Jurkat, Clone E6-1 (cell line): Measurements from ENCODE around the gene COL13A1.
A peak's percentile ranks its signal among the peaks of the same experiment; 100 is the strongest.

Experiments used
- DNase-seq: peaks from one replicate; pipeline ENCODE4 v3.0.0-alpha.2; 2011; ENCODE audit warnings: low read depth, low spot score
- H3K4me3 ChIP-seq: 2 replicates; pipeline ENCODE4 v1.5.1; 2011; ENCODE audit warnings: mild to moderate bottlenecking, low read length, control low read depth, moderate library complexity

Gene COL13A1

DNA sequence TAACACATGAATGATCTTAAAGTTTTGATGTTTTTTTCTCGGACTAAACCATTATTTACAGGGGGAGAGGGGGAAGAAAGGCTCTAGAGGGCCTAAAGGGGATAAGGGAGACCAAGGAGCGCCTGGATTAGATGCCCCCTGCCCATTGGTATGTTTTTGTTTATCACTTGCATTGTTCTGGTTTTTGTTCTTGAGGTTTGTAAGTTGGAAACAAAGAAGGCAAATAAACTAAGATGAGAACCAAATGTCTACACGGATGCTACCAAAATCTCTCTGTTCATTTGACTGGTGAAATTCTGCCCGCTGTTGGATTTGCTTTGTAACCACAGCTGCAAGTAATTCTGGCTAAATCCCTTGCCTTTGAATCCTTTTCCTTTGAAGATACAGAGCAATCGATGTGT lies 151.1 kb downstream of the COL13A1 start:
- no peak overlapping the region for H3K4me3 ChIP-seq
- no peak for DNase-seq

- H3K4me3 ChIP-seq, result no peak overlapping the region
- DNase-seq, result no peak
These were observed 152.1 kb downstream of the COL13A1 start for GRCh38 chr10:69953851-69954250.

DNA sequence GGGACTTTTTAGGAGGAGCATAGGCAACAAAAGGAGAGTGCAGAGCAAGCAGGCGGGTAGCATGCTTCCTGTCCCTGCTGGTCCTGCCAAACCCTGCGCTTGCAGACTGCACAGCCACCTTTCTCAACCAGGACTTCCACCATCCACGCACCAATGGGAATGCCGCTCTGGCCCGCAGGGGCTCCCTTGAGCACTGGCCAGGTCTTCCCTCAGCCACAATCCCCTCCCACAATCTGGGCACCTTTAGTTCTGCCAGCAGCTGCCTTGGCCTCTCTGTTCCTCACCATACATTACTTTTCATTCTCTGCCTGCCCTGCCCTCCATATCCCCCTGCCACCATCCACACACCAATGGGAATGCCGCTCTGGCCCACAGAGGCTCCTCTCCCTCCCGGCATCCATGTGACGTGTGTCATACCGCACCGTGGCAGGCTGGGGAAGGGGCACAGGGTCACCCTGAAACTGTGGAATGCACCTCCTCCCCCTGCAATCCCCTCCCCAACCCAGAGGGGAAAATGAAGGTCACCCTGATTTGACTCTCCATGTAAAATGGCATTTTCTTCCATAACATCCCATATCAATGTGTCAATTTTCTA lies 153.6 kb downstream of the COL13A1 start:
- DNase-seq, result no peak
- no peak overlapping the region for H3K4me3 ChIP-seq

GRCh38 chr10:69955897-69956740 lies 154.4 kb downstream of the COL13A1 start:
- no peak for DNase-seq
- H3K4me3 ChIP-seq, result no peak overlapping the region

GRCh38 chr10:69956741-69957230 lies 155.1 kb downstream of the COL13A1 start:
- H3K4me3 ChIP-seq, result no peak overlapping the region
- no peak for DNase-seq

DNA sequence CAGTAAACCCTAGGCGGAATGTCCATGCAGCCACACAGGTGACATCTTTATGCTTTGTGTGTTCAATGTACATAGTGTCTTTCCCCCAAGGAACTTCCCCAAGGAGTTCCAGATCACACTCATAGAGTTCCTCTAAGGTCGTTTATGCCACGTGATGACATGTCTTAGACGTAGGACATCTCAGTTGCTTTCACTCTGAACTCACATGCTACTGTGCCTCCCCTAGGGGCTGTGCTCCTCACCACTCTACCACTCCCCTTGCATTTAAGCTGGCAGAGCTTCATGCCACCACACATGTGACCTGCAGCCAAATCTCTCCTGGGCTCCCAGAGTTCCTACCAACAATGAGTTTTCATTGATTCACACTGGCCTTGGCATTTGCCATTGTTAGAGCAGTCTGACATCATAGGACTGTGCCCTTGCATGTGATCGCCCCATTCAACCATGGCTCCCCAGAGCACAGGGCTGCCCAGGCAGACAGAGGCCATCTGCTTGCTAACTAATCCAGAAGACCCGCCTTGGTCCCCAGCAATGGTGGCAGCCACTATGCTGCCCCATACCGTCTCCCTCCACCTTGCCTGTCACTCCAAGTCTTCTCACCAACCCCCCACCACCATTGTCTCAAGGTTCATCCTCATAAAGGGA lies 155.7 kb downstream of the COL13A1 start:
- H3K4me3 ChIP-seq, result no peak overlapping the region
- DNase-seq, result no peak

- peak; percentile 51 for DNase-seq
- no peak overlapping the region for H3K4me3 ChIP-seq
These were observed 156.3 kb downstream of the COL13A1 start for GRCh38 chr10:69957886-69958555.

DNA sequence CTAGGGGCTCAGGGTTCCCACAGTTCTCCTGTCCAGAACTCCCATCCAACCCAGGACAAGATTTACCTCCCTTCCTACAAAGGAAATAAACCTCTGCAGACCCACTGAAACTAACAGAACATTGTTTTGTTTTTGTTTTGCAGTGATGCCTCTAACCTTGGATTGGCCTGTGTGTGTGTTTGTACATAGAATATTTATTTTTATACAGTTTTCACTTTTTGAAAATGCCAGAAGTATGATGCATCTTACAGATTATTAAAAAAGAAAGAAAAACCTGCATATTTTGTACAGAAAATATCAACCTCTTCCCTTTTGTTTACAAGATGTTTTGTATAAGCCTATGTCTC lies 156.8 kb downstream of the COL13A1 start:
- H3K4me3 ChIP-seq, result no peak overlapping the region
- no peak for DNase-seq

DNA sequence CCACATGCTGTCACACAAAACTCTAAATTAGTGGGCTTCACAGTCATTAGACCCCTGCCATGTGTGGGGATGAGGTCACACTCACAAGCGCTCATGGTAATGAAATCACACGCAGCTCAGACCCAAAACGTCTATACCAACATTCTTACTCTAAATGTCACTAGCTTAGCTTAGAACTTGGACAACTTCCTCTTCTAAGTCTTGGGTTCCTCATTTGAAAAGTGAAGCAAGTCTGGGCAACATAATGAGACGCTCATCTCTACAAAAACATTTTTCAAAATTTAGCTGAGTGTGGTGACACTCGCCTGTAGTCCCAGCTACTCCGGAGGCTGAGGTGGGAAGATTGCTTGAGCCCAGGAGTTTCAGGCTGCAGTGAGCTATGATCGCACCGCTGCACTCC lies 158.2 kb downstream of the COL13A1 start:
- H3K4me3 ChIP-seq, result no peak overlapping the region
- DNase-seq, result no peak

DNA sequence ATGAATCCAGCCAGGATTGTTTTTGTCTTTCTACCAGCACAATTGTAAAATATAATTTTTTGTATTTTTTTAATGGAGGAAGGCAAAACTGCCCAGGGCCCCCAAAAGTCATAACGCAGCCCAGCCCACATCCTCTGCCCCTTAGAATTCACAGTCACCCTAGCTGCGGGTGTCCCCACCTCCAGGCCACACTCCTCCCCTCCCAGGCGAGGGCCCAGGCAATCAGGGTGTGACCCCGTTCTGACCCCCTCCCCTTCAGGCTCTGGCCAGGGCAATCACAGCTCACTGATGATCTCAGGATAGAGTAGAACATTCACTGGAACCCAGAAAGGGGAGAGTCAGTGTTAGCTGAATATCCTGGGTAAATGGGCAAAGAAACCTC lies 158.9 kb downstream of the COL13A1 start:
- no peak overlapping the region for H3K4me3 ChIP-seq
- no peak for DNase-seq

DNA sequence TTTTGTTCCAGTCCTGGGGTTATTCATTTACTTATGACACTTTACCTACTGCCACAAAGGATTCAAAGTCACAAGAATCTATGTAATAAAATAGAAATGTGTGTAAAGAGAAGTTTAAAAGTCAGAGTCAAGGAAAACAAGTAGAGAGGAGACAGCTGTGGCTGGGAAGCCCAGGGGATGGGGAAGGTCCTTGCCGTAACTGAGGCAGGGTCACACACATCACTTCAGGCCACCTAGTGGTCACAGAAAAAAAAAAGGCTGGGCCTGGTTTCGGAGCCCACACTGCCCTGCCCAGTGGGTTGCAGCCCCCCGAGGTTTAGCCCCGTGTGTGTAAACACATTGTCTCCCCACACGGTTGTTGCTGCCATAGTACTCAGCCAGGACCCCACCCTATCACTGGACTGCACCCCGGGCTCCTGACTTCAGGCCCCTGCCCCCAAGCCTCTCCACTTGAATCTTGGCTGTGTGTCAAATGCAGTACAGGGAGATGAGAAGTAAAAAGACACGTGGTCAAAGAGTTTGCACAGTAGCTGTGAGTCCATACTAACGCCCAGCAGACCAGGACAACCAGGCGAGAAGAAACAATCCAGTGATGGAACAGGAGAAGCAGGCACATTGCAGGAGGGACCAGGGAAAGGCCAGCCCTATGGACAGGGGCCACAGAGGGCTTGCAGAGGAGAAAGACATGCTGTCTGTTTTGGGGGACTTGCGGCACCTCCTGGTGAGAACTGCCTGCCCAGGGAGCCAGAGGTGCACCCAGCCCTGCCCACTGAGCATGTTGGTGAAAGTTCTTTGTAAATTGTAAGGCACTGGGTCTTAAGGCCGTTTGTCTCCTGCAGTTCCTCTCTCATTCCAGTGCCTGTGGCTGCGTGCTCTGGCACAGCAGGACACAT lies 159.5 kb downstream of the COL13A1 start:
- no peak overlapping the region for H3K4me3 ChIP-seq
- no peak for DNase-seq

GRCh38 chr10:69961881-69962745 lies 160.4 kb downstream of the COL13A1 start:
- DNase-seq, result no peak
- H3K4me3 ChIP-seq, result no peak overlapping the region

- no peak for DNase-seq
- H3K4me3 ChIP-seq, result no peak overlapping the region
These were observed 161.0 kb downstream of the COL13A1 start for GRCh38 chr10:69962746-69963135.

DNA sequence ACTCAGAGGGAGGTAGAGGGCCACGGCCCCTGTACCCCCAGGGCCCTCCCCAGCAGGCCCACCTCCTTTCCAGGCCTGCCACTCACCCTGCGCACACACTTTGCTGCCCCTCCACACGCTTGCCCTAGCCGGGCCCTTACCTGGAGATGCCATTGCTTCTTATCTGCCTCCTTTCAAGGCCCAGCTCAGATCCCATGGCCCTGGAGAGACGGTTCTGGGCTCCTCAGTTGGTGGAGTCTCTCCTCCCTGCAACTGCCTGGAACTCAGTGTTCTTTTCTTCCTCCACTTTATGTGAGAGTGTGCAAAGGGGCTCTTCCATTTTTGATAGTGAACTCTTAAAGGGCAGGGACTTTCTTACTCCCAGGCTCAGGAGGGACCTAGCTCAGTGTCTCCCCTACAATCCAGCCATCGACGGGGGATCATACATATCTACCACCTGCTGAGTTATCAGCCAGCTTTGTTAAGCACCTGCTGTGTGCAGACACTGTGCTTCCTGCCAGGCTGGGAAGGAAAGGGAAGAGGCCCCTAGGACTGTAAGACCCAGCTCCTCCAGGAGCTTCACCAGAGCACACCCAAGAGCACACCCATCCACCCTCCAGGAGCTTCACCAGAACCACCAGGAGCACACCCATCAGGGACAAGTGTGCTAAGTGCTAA lies 161.6 kb downstream of the COL13A1 start:
- DNase-seq, result no peak
- H3K4me3 ChIP-seq, result no peak overlapping the region

DNA sequence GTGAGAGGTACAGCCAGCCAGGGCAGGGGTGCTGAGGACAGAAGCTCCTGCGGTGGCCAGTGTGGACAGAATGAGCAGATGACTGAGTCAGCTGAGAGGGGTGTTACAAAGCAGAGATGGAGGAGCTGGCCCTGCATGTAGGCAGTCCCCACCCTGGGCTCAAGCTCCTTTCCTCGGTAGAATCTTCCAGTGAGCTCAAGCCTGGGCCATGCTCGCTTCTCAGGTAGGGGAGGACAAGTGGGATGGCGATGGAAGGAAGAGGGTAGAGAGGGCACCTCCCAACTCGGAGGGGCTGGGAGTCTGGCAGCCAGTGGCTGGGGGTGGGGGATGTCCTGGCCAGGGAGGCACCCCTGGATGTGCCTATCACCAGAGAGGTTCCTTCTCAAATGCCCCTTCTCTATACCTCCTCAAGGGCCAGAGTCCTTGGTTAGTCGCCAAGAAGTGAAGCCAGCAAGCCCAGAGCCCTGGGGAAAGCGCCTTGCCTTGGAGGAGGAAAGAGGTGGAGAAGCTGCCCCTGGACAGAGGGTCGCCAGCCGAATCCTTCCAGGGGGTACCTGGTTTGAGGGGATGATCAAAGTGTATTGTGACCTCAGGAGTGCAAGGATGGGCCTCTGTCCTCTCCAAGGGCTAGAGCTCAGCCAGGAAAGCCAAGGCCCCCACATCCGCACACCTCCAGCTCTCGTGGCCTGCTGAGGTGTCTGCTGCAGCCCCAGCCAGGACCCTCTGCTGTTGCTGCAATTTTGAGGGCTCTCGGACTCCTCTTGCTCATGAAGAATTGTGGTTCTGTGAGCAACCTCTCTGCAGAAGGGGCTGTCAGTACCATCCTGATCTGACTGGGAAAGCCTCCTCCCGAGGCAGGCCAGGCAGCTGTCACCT lies 162.4 kb downstream of the COL13A1 start:
- DNase-seq, result no peak
- H3K4me3 ChIP-seq, result no peak overlapping the region

DNA sequence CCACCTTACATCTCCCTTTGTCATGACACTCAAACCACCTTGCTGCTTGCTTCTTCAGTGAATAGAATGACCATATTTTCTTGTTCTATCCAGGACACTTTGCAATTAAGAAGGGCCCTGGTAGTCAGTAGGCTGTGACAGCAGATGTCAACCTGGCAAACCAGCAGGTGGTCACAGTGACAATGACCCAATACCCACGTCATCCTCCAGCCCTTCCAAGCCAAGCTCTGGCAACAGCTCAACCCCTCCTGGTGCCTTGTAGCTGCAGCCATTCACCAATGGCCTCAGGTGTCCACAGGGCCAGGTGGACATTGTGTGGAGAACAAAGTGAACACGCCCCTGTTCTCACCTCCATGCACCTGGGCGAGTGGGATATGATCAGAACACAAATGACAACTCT lies 163.4 kb downstream of the COL13A1 start:
- no peak for DNase-seq
- no peak overlapping the region for H3K4me3 ChIP-seq
